HEK293 (cell line): Measurements from ENCODE around the gene EFEMP2.

ENCODE experiments used
- MYNN ChIP-seq: fragments of 450-650 bp; formaldehyde crosslinking; IDR thresholded peaks from 2 replicates; pipeline ENCODE4 v1.5.1; 2016; ENCODE audit warnings: missing biosample characterization, missing genetic modification characterization, borderline replicate concordance
- REPIN1 ChIP-seq: fragments of 450-650 bp; formaldehyde crosslinking; IDR thresholded peaks from 2 replicates; pipeline ENCODE4 v1.5.1; 2017; ENCODE audit warnings: missing biosample characterization, missing genetic modification characterization, low read depth
- SCRT1 ChIP-seq: fragments of 450-650 bp; formaldehyde crosslinking; IDR thresholded peaks from 2 replicates; pipeline ENCODE4 v1.5.1; 2016; ENCODE audit warnings: missing biosample characterization, missing genetic modification characterization, borderline replicate concordance
- ZNF184 ChIP-seq: fragments of 450-650 bp; IDR thresholded peaks from 2 replicates; pipeline ENCODE4 v1.5.1; 2018; ENCODE audit warnings: missing biosample characterization, mild to moderate bottlenecking, missing genetic modification characterization
- TF ChIP-seq, protein P1 (sequence below): fragments of 450-650 bp; formaldehyde crosslinking; IDR thresholded peaks from 2 replicates; pipeline ENCODE4 v1.5.1; 2016; ENCODE audit warnings: missing biosample characterization, missing genetic modification characterization
- TF ChIP-seq, protein P2 (sequence below): fragments of 450-650 bp; formaldehyde crosslinking; IDR thresholded peaks from 2 replicates; pipeline ENCODE4 v1.5.1; 2016; ENCODE audit warnings: missing biosample characterization, missing genetic modification characterization
- TF ChIP-seq, protein P3 (sequence below): fragments of 450-650 bp; formaldehyde crosslinking; IDR thresholded peaks from 2 replicates; pipeline ENCODE4 v1.5.1; 2016; ENCODE audit warnings: missing biosample characterization, missing genetic modification characterization

DNA sequence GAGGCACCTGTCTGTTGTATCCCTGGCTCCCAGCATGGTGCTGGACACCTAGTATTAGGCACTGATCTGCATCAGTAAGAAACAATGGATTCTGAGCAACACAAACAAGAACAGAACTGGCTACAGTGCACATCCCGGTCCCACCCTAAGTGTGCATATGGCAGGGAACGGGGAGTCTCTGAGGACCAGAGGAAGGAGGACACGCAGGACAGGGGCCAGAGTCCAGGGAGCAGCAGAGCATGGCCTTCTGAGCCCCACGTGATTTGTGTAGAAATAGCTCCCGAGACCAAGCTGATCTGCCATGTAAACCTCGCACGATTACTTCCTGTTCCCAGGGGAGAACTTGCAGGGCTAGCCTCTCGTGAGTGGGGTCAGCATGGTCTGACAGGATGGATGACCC, 51.5 kb downstream of the EFEMP2 start:
- TF ChIP-seq, protein P1, sequence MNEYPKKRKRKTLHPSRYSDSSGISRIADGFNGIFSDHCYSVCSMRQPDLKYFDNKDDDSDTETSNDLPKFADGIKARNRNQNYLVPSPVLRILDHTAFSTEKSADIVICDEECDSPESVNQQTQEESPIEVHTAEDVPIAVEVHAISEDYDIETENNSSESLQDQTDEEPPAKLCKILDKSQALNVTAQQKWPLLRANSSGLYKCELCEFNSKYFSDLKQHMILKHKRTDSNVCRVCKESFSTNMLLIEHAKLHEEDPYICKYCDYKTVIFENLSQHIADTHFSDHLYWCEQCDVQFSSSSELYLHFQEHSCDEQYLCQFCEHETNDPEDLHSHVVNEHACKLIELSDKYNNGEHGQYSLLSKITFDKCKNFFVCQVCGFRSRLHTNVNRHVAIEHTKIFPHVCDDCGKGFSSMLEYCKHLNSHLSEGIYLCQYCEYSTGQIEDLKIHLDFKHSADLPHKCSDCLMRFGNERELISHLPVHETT, result no peak
- TF ChIP-seq, protein P2, sequence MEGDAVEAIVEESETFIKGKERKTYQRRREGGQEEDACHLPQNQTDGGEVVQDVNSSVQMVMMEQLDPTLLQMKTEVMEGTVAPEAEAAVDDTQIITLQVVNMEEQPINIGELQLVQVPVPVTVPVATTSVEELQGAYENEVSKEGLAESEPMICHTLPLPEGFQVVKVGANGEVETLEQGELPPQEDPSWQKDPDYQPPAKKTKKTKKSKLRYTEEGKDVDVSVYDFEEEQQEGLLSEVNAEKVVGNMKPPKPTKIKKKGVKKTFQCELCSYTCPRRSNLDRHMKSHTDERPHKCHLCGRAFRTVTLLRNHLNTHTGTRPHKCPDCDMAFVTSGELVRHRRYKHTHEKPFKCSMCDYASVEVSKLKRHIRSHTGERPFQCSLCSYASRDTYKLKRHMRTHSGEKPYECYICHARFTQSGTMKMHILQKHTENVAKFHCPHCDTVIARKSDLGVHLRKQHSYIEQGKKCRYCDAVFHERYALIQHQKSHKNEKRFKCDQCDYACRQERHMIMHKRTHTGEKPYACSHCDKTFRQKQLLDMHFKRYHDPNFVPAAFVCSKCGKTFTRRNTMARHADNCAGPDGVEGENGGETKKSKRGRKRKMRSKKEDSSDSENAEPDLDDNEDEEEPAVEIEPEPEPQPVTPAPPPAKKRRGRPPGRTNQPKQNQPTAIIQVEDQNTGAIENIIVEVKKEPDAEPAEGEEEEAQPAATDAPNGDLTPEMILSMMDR (tag by site-specific recombination), result no peak
- TF ChIP-seq ZNF184 (tag by site-specific recombination) (no peak), REPIN1 (no peak), MYNN (tag by site-specific recombination) (no peak), SCRT1 (tag by site-specific recombination) (no peak)
- TF ChIP-seq, protein P3, sequence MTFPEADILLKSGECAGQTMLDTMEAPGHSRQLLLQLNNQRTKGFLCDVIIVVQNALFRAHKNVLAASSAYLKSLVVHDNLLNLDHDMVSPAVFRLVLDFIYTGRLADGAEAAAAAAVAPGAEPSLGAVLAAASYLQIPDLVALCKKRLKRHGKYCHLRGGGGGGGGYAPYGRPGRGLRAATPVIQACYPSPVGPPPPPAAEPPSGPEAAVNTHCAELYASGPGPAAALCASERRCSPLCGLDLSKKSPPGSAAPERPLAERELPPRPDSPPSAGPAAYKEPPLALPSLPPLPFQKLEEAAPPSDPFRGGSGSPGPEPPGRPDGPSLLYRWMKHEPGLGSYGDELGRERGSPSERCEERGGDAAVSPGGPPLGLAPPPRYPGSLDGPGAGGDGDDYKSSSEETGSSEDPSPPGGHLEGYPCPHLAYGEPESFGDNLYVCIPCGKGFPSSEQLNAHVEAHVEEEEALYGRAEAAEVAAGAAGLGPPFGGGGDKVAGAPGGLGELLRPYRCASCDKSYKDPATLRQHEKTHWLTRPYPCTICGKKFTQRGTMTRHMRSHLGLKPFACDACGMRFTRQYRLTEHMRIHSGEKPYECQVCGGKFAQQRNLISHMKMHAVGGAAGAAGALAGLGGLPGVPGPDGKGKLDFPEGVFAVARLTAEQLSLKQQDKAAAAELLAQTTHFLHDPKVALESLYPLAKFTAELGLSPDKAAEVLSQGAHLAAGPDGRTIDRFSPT (tag by site-specific recombination), result no peak
